H1 (cell line): ENCODE data around the gene TMEM25. TPM values are rescaled to one million over a fixed set of nuclear protein-coding genes. Genes with fewer than 3 reads are reported as not detected.

ENCODE experiments used
- CHD7 ChIP-seq: fragments of 300-600 bp; sonication (generic); IDR thresholded peaks from 2 replicates; pipeline ENCODE4 v1.7.1; 2012; ENCODE audit warnings: low read length, moderate library complexity, mild to moderate bottlenecking, inconsistent platforms; ENCODE audit not compliant: insufficient replicate concordance
- JUND ChIP-seq: IDR thresholded peaks from 2 replicates; pipeline ENCODE4 v1.6.1; 2011; ENCODE audit warnings: mild to moderate bottlenecking, improper control_type of control experiment, low read length
- SUZ12 ChIP-seq: fragments of 200-600 bp; sonication (generic); IDR thresholded peaks from 2 replicates; pipeline ENCODE4 v1.6.1; 2012; ENCODE audit warnings: mild to moderate bottlenecking, inconsistent platforms, low read length, moderate library complexity, mixed read lengths
- polyA plus RNA-seq, 7 experiments: library from polyadenylated mRNA; depleted of rRNA in 3 of 7; stranded (reverse) in 5 of 7; unstranded in 2 of 7; fragments of >200 nt in 5 of 7; fragments of 200-250 nt in 2 of 7; gene quantifications; 1 replicate in 5 of 7; 2 replicates in 1 of 7; 4 replicates in 1 of 7; pipeline versions ENCODE4 v1.2.1 to v1.2.3, GENCODE V29; 2011 to 2013; ENCODE audit warnings: missing spikeins in 2 of 7, mixed read lengths in 2 of 7
- total RNA-seq: library from RNA; stranded (reverse); fragmentation: NEBNext Ultra II Directional; extraction: Animal tissue kit (Norgen Biotek cat#: 25700); gene quantifications from 2 replicates; pipeline ENCODE4 v1.2.1, GENCODE V29; 2021

TMEM25 gene
- total and polyA plus RNA-seq, 2 of the 8 experiments (the other 6 are each of a cell fraction or from before 2014, with no cell fraction given) = 18.3 to 26.8 TPM

- TF ChIP-seq CHD7 (no peak), SUZ12 (no peak), JUND (no peak)
- TF ChIP-seq, all 59 proteins: peak for 0
These were observed 1.1 kb downstream of the TMEM25 start (continued) for GRCh38 chr11:118532091-118532490.
